H1 (cell line): ENCODE measurements around the gene ADAMTS15.

Experiments used
- EGR1 ChIP-seq: IDR thresholded peaks from 2 replicates; pipeline ENCODE4 v1.6.1; 2011; ENCODE audit warnings: low read depth, low read length, borderline replicate concordance
- HDAC2 ChIP-seq, 2 experiments: fragments of 300-600 bp in 1 of 2; sonication (generic) in 1 of 2; IDR thresholded peaks; 2 replicates each; pipeline ENCODE4 v1.6.1; 2011 to 2012; ENCODE audit warnings: low read depth in 2 of 2, low read length in 2 of 2, mild to moderate bottlenecking in 2 of 2, moderate library complexity in 2 of 2, borderline replicate concordance in 1 of 2, inconsistent platforms in 1 of 2
- RAD21 ChIP-seq, 2 experiments: IDR thresholded peaks in 1 of 2; conservative IDR thresholded peaks in 1 of 2; 2 replicates each; pipeline ENCODE4 v1.6.1; 2011; ENCODE audit warnings: low read depth in 2 of 2, low read length in 2 of 2, improper control_type of control experiment in 1 of 2, inconsistent platforms in 1 of 2, mild to moderate bottlenecking in 1 of 2, moderate library complexity in 1 of 2
- TF ChIP-seq, protein P1 (sequence below), 3 experiments: IDR thresholded peaks; 1 replicate in 2 of 3; 2 replicates in 1 of 3; pipeline versions ENCODE4 v1.5.1 to v1.6.1; 2011; ENCODE audit warnings: low read length in 3 of 3, mild to moderate bottlenecking in 3 of 3, inconsistent platforms in 2 of 3, low read depth in 1 of 3, moderate library complexity in 1 of 3; ENCODE audit not compliant: insufficient read depth in 1 of 3; ENCODE audit errors: control extremely low read depth in 1 of 3

DNA sequence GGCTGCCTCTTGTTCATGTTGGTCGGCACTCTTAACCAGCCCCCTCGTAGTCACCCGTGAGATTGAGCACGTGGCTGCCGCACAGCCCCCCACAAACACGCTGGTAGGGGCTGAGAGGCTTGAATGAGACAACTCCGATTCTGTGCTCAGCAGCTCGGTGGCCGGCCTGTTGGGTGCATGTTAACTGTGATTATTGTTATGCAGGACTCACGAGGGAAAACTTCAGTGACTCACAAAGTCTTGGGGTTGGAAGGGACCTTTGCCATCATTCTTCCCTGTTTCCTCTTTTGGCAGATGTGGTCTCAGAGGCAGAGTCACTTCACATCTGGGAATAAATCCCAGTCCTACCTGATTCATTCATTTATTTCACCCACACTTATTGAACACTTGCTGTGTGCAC, 75.2 kb downstream of the ADAMTS15 start:
- TF ChIP-seq RAD21 (IDR thresholded peaks at IDR 0.05 in 1 of 2, conservative IDR thresholded peaks at IDR 0.05 in 1 of 2; ENCODE audit: low read depth in 2 of 2, low read length in 2 of 2), result no peak
- TF ChIP-seq EGR1, result no peak
- TF ChIP-seq, protein P1, sequence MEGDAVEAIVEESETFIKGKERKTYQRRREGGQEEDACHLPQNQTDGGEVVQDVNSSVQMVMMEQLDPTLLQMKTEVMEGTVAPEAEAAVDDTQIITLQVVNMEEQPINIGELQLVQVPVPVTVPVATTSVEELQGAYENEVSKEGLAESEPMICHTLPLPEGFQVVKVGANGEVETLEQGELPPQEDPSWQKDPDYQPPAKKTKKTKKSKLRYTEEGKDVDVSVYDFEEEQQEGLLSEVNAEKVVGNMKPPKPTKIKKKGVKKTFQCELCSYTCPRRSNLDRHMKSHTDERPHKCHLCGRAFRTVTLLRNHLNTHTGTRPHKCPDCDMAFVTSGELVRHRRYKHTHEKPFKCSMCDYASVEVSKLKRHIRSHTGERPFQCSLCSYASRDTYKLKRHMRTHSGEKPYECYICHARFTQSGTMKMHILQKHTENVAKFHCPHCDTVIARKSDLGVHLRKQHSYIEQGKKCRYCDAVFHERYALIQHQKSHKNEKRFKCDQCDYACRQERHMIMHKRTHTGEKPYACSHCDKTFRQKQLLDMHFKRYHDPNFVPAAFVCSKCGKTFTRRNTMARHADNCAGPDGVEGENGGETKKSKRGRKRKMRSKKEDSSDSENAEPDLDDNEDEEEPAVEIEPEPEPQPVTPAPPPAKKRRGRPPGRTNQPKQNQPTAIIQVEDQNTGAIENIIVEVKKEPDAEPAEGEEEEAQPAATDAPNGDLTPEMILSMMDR (IDR thresholded peaks at IDR 0.05; ENCODE audit: control extremely low read depth in 1 of 3, insufficient read depth in 1 of 3, low read depth in 1 of 3, low read length in 3 of 3), result no peak
- TF ChIP-seq HDAC2 (IDR thresholded peaks at IDR 0.05; ENCODE audit: borderline replicate concordance in 1 of 2, low read depth in 2 of 2, low read length in 2 of 2), result no peak
